ENCODE data around the gene SDK1. TPM values are rescaled to one million over a fixed set of nuclear protein-coding genes. Genes with fewer than 3 reads are reported as not detected.

Gene SDK1
- total RNA-seq, 6 experiments from 2014 or later: not detected

DNA sequence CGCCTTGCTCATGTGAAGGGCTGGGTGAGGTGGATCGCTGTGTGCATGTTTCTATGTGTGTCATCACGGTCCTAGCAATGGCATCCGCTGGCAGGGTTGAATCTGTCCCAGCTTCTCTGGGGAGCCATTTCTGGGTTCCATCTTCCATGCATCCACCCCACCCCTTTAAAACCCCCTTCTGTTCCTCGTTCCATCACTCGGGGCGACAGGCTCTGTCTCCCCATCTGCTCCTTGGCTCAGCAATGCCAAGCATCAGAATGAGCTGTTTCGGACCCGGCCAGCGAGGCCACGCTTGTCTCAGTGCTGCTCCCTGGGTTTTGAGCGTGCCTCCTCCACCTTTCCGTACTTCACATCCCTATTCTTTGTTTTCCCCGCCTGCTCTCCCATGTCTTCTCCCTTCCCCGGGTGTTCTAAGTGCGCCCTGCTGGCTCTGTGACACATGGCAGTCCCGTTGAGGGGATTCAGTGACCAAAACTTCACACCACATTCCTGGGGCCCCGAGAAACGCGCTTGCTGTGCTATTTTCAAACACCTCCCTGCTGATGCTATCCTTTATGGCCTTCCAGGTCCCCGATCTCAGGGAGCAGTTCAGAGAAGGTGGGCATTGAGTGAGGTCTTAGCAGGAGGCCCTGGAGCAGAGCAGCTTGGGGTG, 827.0 kb downstream of the SDK1 start:
- no peak for DNase-seq
- H3K36me3 Mint-ChIP-seq (ENCODE audit: low read depth): peaks cover 17% of the 10 kb centered on the region
- no peaks in the 10 kb centered on the region for H3K4me1 Mint-ChIP-seq (ENCODE audit: low read depth)
- H3K9me3 Mint-ChIP-seq: peaks cover 50% of the 10 kb centered on the region
- H3K27ac Mint-ChIP-seq: no peak overlapping the region
- H3K4me3 Mint-ChIP-seq: no peak overlapping the region
- no peaks in the 10 kb centered on the region; the same call in 1 of the 2 replicates for H3K27me3 Mint-ChIP-seq (ENCODE audit: insufficient read depth)
- TF ChIP-seq, protein P1, sequence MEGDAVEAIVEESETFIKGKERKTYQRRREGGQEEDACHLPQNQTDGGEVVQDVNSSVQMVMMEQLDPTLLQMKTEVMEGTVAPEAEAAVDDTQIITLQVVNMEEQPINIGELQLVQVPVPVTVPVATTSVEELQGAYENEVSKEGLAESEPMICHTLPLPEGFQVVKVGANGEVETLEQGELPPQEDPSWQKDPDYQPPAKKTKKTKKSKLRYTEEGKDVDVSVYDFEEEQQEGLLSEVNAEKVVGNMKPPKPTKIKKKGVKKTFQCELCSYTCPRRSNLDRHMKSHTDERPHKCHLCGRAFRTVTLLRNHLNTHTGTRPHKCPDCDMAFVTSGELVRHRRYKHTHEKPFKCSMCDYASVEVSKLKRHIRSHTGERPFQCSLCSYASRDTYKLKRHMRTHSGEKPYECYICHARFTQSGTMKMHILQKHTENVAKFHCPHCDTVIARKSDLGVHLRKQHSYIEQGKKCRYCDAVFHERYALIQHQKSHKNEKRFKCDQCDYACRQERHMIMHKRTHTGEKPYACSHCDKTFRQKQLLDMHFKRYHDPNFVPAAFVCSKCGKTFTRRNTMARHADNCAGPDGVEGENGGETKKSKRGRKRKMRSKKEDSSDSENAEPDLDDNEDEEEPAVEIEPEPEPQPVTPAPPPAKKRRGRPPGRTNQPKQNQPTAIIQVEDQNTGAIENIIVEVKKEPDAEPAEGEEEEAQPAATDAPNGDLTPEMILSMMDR (IDR thresholded peaks at IDR 0.05): no peak

DNA sequence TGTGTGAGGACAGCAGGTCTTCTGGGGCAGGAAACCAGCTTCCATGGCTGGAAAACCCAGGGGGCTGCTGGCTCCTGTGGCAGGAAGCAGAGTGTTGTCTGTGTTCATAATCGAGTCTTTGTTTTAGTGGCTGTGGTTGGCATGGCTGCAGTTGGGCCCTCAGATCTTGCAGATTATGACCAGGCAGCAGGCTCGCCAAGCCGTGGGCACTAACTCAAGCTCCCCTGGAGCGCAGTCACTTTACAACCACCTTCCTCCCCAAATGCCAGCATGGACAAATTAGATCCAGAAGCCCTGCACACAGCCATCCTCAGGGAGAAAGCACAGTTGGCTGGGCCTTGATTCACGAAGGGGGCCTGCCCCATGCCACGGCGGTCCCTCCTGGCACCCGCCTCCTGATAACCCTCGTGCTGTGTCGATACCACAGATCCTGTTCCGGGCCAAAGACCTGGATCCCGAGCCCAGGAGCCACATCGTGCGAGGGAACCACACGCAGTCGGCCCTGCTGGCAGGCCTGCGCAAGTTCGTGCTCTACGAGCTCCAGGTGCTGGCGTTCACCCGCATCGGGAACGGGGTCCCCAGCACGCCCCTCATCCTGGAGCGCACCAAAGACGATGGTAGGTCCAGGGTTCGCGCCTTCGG, 828.5 kb downstream of the SDK1 start:
- no peak overlapping the region for H3K4me3 Mint-ChIP-seq
- H3K27me3 Mint-ChIP-seq (ENCODE audit: insufficient read depth): no peaks in the 10 kb centered on the region
- DNase-seq: no peak
- H3K9me3 Mint-ChIP-seq: peaks cover 51% of the 10 kb centered on the region
- H3K36me3 Mint-ChIP-seq (ENCODE audit: low read depth): peaks cover 15% of the 10 kb centered on the region
- H3K4me1 Mint-ChIP-seq (ENCODE audit: low read depth): no peaks in the 10 kb centered on the region
- TF ChIP-seq, protein P1 (IDR thresholded peaks at IDR 0.05): no peak
- H3K27ac Mint-ChIP-seq: no peak overlapping the region

DNA sequence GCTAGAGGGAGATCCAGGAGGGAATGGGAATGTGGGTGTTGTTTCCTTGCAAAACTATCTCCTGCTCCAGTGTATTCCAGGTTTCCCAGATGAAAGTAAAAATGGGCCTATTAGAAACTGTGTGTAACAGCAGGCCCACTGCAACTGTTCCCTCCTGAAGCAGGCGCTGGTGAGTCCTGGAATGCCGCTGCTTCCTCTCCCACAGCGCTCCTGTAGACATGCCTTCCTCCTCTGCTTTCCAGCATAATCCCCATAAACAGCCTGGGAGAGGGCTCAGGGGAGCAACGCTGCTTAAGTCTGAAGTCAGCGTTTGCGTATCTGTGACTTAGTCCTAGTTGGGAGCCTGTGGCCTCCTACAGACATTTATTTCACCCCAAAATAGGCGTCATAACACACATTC, 830.0 kb downstream of the SDK1 start:
- TF ChIP-seq, protein P1 (IDR thresholded peaks at IDR 0.05): no peak
- Mint-ChIP-seq H3K36me3 (ENCODE audit: low read depth) (peaks cover 10% of the 10 kb centered on the region; the same call in 1 of the 2 replicates), H3K27me3 (ENCODE audit: insufficient read depth) (no peaks in the 10 kb centered on the region), H3K27ac (no peak overlapping the region), H3K9me3 (peaks cover 52% of the 10 kb centered on the region), H3K4me1 (ENCODE audit: low read depth) (no peaks in the 10 kb centered on the region), H3K4me3 (no peak overlapping the region)
- DNase-seq: no peak

DNA sequence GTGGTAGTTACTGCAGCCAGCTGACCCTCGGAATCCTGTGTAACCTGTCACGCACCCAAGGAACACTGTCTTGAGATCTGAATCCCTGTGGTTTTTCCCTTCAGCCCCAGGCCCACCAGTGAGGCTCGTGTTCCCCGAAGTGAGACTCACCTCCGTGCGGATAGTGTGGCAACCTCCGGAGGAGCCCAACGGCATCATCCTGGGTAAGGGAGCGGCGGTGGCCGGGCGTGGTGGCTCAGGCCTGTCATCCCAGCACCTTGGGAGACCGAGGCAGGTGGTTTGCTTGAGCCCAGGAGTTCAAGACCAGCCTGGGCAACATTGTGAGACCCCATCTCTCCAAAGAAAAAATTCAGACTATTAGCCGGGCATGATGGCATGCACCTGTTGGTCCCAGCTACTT, 831.2 kb downstream of the SDK1 start:
- DNase-seq: no peak
- Mint-ChIP-seq H3K9me3 (peaks cover 58% of the 10 kb centered on the region), H3K4me3 (no peak overlapping the region), H3K27me3 (ENCODE audit: insufficient read depth) (no peaks in the 10 kb centered on the region), H3K4me1 (ENCODE audit: low read depth) (no peaks in the 10 kb centered on the region), H3K27ac (no peak overlapping the region), H3K36me3 (ENCODE audit: low read depth) (peaks cover 10% of the 10 kb centered on the region; the same call in 1 of the 2 replicates)
- TF ChIP-seq, protein P1 (IDR thresholded peaks at IDR 0.05): no peak

DNA sequence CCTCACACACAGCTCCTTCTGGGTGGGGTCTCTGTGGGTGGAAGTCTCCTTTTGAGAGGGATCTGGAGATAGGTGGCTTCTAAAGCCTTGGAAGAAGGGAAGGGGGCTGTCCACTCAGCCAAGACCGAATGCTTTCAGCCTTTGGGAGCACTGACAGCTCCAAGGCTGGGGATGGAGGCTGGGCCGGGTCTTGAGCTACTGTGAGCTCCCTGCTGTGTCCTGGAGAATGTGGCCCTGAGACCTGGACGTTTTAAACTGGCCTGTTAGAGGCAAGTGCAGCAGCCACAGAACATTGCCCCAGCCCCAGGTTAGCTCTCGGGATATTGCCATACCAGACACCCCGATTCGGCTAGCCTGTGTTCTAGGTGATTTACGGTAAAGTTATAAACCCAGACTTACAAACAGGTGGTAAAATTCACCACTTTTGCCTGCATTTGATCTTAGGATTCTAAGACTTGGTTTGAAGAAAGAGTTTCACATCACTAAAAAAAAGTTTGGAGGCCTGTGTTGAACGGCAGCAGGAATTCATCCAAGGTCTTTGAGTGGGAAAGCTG, 832.5 kb downstream of the SDK1 start:
- Mint-ChIP-seq H3K36me3 (ENCODE audit: low read depth) (peaks cover 15% of the 10 kb centered on the region; the same call in 1 of the 2 replicates), H3K27ac (no peak overlapping the region), H3K4me3 (no peak overlapping the region), H3K27me3 (ENCODE audit: insufficient read depth) (no peaks in the 10 kb centered on the region; the same call in 1 of the 2 replicates), H3K4me1 (ENCODE audit: low read depth) (no peaks in the 10 kb centered on the region), H3K9me3 (peaks cover 53% of the 10 kb centered on the region)
- TF ChIP-seq, protein P1 (IDR thresholded peaks at IDR 0.05): no peak
- DNase-seq: no peak
